HepG2 (cell line): Measurements from ENCODE around the gene PEAR1.

ENCODE experiments used
- EZH2 ChIP-seq: conservative IDR thresholded peaks from 2 replicates; pipeline ENCODE4 v1.6.1; 2012; ENCODE audit warnings: mild to moderate bottlenecking, low read depth, low read length, moderate library complexity
- FOXK2 ChIP-seq: fragments of 450-650 bp; IDR thresholded peaks from 2 replicates; pipeline ENCODE4 v1.6.1; 2016
- KAT7 ChIP-seq: IDR thresholded peaks from 2 replicates; pipeline ENCODE4 v1.6.1; 2018; ENCODE audit warnings: borderline replicate concordance, missing compliant biosample characterization
- MTA1 ChIP-seq: sonication (generic); formaldehyde crosslinking; IDR thresholded peaks from 2 replicates; pipeline ENCODE4 v1.4.0; 2020; ENCODE audit warnings: missing genetic modification reagents, mild to moderate bottlenecking, borderline replicate concordance
- RELA ChIP-seq: sonication (generic); formaldehyde crosslinking; IDR thresholded peaks from 2 replicates; pipeline ENCODE4 v1.4.0; 2020; ENCODE audit warnings: missing genetic modification reagents
- ZNF572 ChIP-seq: sonication (generic); formaldehyde crosslinking; IDR thresholded peaks from 2 replicates; pipeline ENCODE4 v1.5.1; 2020; ENCODE audit warnings: mild to moderate bottlenecking, missing genetic modification reagents
- ZNF619 ChIP-seq: sonication (generic); formaldehyde crosslinking; IDR thresholded peaks from 2 replicates; pipeline ENCODE4 v1.4.0; 2020; ENCODE audit warnings: mild to moderate bottlenecking, missing genetic modification reagents
- TF ChIP-seq, protein P1 (sequence below): sonication (generic); formaldehyde crosslinking; IDR thresholded peaks from 2 replicates; pipeline ENCODE4 v1.5.0; 2020; ENCODE audit warnings: mild to moderate bottlenecking, missing genetic modification reagents, borderline replicate concordance
- TF ChIP-seq, protein P2 (sequence below), 2 experiments: IDR thresholded peaks; 2 replicates each; pipeline ENCODE4 v1.6.1; 2011 to 2012; ENCODE audit warnings: low read length in 2 of 2, borderline replicate concordance in 1 of 2, low read depth in 1 of 2, mild to moderate bottlenecking in 1 of 2, moderate library complexity in 1 of 2

DNA sequence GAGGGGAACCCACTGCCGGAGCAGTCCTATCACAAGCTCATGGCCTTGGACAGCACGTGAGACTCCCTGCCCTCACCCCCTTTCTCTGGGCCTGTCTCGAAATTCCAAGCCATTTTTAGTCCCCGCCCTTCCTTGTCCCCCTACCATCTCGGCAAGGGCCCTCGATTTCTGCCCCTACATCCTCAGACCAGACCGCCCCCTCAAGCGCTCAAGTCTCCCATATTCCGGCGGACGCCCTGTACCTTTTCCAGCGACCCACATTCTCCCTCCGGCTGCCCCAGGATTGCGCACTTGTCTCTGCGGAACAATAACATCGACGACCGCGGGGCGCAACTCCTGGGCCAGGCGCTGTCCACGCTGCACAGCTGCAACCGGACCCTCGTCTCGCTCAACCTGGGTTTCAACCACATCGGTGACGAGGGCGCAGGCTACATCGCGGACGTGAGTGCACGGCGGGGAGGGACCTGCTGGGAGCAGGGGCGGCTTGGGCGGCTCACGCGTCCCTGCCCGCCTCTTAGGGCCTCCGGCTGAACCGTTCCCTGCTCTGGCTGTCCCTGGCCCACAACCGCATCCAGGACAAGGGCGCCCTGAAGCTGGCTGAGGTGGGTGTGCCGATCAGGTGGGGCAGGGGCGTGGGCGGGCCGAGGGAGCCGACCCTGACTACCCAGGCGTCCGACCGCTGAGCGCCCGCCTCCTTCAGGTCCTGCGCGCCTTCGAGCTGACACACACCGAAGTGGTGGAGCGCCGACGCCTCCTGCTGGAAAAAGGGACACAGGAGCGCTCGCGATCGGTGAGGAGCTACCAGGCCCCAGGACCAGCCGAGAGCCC is 33.9 kb downstream of the PEAR1 start:
- TF ChIP-seq KAT7 (no peak), FOXK2 (no peak), ZNF619 (CRISPR knock-in tag) (no peak), MTA1 (CRISPR knock-in tag) (no peak; the same call in 1 of the 2 replicates), EZH2 (0 out of 2 replicates have a peak, but pooled peaks have one; percentile 56), ZNF572 (no peak), RELA (CRISPR knock-in tag) (no peak)
- TF ChIP-seq, protein P1, sequence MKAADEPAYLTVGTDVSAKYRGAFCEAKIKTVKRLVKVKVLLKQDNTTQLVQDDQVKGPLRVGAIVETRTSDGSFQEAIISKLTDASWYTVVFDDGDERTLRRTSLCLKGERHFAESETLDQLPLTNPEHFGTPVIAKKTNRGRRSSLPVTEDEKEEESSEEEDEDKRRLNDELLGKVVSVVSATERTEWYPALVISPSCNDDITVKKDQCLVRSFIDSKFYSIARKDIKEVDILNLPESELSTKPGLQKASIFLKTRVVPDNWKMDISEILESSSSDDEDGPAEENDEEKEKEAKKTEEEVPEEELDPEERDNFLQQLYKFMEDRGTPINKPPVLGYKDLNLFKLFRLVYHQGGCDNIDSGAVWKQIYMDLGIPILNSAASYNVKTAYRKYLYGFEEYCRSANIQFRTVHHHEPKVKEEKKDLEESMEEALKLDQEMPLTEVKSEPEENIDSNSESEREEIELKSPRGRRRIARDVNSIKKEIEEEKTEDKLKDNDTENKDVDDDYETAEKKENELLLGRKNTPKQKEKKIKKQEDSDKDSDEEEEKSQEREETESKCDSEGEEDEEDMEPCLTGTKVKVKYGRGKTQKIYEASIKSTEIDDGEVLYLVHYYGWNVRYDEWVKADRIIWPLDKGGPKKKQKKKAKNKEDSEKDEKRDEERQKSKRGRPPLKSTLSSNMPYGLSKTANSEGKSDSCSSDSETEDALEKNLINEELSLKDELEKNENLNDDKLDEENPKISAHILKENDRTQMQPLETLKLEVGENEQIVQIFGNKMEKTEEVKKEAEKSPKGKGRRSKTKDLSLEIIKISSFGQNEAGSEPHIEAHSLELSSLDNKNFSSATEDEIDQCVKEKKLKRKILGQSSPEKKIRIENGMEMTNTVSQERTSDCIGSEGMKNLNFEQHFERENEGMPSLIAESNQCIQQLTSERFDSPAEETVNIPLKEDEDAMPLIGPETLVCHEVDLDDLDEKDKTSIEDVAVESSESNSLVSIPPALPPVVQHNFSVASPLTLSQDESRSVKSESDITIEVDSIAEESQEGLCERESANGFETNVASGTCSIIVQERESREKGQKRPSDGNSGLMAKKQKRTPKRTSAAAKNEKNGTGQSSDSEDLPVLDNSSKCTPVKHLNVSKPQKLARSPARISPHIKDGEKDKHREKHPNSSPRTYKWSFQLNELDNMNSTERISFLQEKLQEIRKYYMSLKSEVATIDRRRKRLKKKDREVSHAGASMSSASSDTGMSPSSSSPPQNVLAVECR (CRISPR knock-in tag): no peak; the same call in 1 of the 2 replicates
- TF ChIP-seq, protein P2, sequence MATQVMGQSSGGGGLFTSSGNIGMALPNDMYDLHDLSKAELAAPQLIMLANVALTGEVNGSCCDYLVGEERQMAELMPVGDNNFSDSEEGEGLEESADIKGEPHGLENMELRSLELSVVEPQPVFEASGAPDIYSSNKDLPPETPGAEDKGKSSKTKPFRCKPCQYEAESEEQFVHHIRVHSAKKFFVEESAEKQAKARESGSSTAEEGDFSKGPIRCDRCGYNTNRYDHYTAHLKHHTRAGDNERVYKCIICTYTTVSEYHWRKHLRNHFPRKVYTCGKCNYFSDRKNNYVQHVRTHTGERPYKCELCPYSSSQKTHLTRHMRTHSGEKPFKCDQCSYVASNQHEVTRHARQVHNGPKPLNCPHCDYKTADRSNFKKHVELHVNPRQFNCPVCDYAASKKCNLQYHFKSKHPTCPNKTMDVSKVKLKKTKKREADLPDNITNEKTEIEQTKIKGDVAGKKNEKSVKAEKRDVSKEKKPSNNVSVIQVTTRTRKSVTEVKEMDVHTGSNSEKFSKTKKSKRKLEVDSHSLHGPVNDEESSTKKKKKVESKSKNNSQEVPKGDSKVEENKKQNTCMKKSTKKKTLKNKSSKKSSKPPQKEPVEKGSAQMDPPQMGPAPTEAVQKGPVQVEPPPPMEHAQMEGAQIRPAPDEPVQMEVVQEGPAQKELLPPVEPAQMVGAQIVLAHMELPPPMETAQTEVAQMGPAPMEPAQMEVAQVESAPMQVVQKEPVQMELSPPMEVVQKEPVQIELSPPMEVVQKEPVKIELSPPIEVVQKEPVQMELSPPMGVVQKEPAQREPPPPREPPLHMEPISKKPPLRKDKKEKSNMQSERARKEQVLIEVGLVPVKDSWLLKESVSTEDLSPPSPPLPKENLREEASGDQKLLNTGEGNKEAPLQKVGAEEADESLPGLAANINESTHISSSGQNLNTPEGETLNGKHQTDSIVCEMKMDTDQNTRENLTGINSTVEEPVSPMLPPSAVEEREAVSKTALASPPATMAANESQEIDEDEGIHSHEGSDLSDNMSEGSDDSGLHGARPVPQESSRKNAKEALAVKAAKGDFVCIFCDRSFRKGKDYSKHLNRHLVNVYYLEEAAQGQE (IDR thresholded peaks at IDR 0.05; ENCODE audit: borderline replicate concordance in 1 of 2, low read depth in 1 of 2, low read length in 2 of 2): no peak
